ENCODE results near the gene TNNC2. TPM values are rescaled to one million over a fixed set of nuclear protein-coding genes. Genes with fewer than 3 reads are reported as not detected.

Gene TNNC2
- total and polyA plus RNA-seq, 2 of the 8 experiments (the other 6 are each of a cell fraction or from before 2014, with no cell fraction given), result 5.7 to 7.6 TPM

DNA sequence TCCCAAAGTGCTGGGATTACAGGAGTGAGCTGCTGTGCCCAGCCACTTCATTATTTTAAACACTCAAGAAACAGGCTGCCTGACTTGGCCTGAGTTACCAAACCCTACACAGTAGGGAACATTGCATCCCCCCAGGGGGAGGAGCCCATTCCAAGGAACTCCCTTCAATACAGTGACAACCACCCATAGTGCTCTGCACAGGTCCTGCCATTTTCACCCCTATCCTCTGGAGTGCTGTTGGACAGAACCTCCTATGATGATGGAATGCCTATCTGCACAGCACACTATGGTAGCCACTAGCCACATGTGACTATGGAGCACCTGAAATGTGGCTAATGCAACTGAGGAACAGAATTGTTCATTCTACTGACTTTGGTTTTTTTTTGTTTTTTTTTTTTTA lies 18.3 kb upstream of the TNNC2 start:
- Histone ChIP-seq H4K8ac (ENCODE audit: extremely low read depth, insufficient read depth, low read length) (no peak overlapping the region), H4K5ac (ENCODE audit: insufficient read length, low read depth, low read length) (no peak overlapping the region), H3K23me2 (ENCODE audit: low read depth, low read length) (no peaks in the 10 kb centered on the region), H2BK20ac (ENCODE audit: low read length) (no peak overlapping the region), H3K36me3 (ENCODE audit: control insufficient read depth in 2 of 4, insufficient read depth in 4 of 4, low read length in 3 of 4) (peaks cover 15 to 61% (median 27%) of the 10 kb centered on the region in 4 experiments), H4K91ac (replicated peaks; ENCODE audit: insufficient read length, low read length) (no peak overlapping the region), H3K56ac (replicated peaks; ENCODE audit: insufficient read length, low read depth, low read length) (no peak overlapping the region), H3K4me1 (replicated peaks in 1 of 4; ENCODE audit: control insufficient read depth in 3 of 4, insufficient read depth in 4 of 4, low read length in 3 of 4) (no peaks in the 10 kb centered on the region), H3K14ac (ENCODE audit: insufficient read length) (no peak overlapping the region), H2BK15ac (ENCODE audit: low read length) (no peak overlapping the region), H3K79me1 (ENCODE audit: low read depth, low read length) (no peaks in the 10 kb centered on the region), H3K27me3 (replicated peaks in 1 of 4; ENCODE audit: control insufficient read depth in 3 of 4, extremely low read depth in 1 of 4, insufficient read depth in 3 of 4, low read length in 3 of 4) (no peaks in the 10 kb centered on the region), H2AFZ (ENCODE audit: low read length) (no peak overlapping the region), H3K9ac (replicated peaks in 1 of 4; ENCODE audit: extremely low read depth in 1 of 4, low read depth in 3 of 4, low read length in 3 of 4) (no peak overlapping the region), H2BK5ac (ENCODE audit: low read depth, low read length) (no peak overlapping the region), H2BK12ac (ENCODE audit: low read depth, low read length) (no peak overlapping the region), H2AK5ac (ENCODE audit: low read depth, low read length) (no peak overlapping the region), H2BK120ac (replicated peaks; ENCODE audit: low read depth, low read length) (no peak overlapping the region), H3K18ac (ENCODE audit: extremely low read depth, low read length) (no peak overlapping the region), H3K23ac (ENCODE audit: insufficient read length) (no peak overlapping the region), H4K20me1 (replicated peaks in 1 of 2; ENCODE audit: control insufficient read depth in 1 of 2, insufficient read depth in 2 of 2, low read length in 2 of 2) (no peaks in the 10 kb centered on the region), H3K4me3 (ENCODE audit: extremely low read depth in 1 of 4, insufficient read depth in 2 of 4, low read depth in 3 of 4, low read length in 4 of 4) (no peak overlapping the region), H3K9me3 (ENCODE audit: insufficient read depth in 2 of 2, low read depth in 1 of 2, low read length in 1 of 2) (no peaks in the 10 kb centered on the region), H3K4ac (replicated peaks; ENCODE audit: insufficient read length, low read depth, low read length) (no peak overlapping the region), H3K27ac (ENCODE audit: low read depth, low read length) (no peak overlapping the region), H3K4me2 (ENCODE audit: insufficient read depth in 1 of 2, low read depth in 2 of 2, low read length in 2 of 2) (no peak overlapping the region), H3K79me2 (ENCODE audit: control insufficient read depth in 1 of 2, insufficient read depth in 2 of 2, low read length in 2 of 2) (no peaks in the 10 kb centered on the region; a peak in 1 of 4 replicates)
- TF ChIP-seq ATF2 (IDR thresholded peaks at IDR 0.05; ENCODE audit: low read length) (no peak), SIRT6 (IDR thresholded peaks at IDR 0.05; ENCODE audit: low read length) (no peak), CEBPB (IDR thresholded peaks at IDR 0.05; ENCODE audit: low read depth, low read length) (no peak), SIX5 (IDR thresholded peaks at IDR 0.05; ENCODE audit: low read depth, low read length) (no peak), TEAD4 (IDR thresholded peaks at IDR 0.05; ENCODE audit: low read depth, low read length) (no peak), CBX8 (IDR thresholded peaks at IDR 0.05; ENCODE audit: borderline replicate concordance, low read depth, low read length) (no peak), RNF2 (IDR thresholded peaks at IDR 0.05; ENCODE audit: borderline replicate concordance, low read depth, low read length, missing control alignments, poor library complexity, severe bottlenecking) (no peak)
- ChIA-PET POLR2A (ENCODE audit: partially characterized antibody) (interaction anchor here (0.7 to 13.8 kb wide), 7 partner anchors 9 to 89 kb away, joined by 3 to 178 read pairs (median 5); partner anchors contain the start of genes ACOT8, PCIF1, SNX21 and ZSWIM1), CTCF (ENCODE audit: partially characterized antibody) (interaction anchor here (1.2 kb wide), 2 partner anchors 22 to 46 kb away, joined by 3 to 6 read pairs; no protein-coding TSS in a partner anchor)
- no peak for FAIRE-seq
- no peak for DNase-seq (ENCODE audit: low read depth in 1 of 2, low spot score in 2 of 2)

Measured in H1 (cell line).